ENCODE data around the gene ATRIP.
"Not testable (repeated sequence)": the region's sequence is repeated elsewhere in the genome, so short reads cannot be mapped to it uniquely, and the experiment has no call there.

Gene ATRIP

GRCh38 chr3:48446425-48447193, at the start of gene ATRIP:
Gene ATRIP (plus strand): TSS chr3:48446737. CDS start chr3:48446846, 109 bp downstream.
- peak; percentile 34 for DNase-seq (ENCODE audit: low read depth, low spot score)

GRCh38 chr3:48397767-48398681, 48.5 kb upstream of the ATRIP start:
- H3K27ac ChIP-seq: no peak overlapping the region
- DNase-seq (ENCODE audit: low read depth, low spot score): no peak

More at GRCh38 chr3:48446425-48447193, at the start of gene ATRIP:
- peak within 1 kb of the TSS; percentile 72 for H3K27ac ChIP-seq

- no peak overlapping the region for H3K27ac ChIP-seq
- DNase-seq (ENCODE audit: low read depth, low spot score): no peak
These were observed 47.7 kb upstream of the ATRIP start for GRCh38 chr3:48398701-48399386.

GRCh38 chr3:48399387-48400172, 47.0 kb upstream of the ATRIP start:
- H3K27ac ChIP-seq: peak overlapping the region; percentile 29
- peak; percentile 29 for DNase-seq (ENCODE audit: low read depth, low spot score)

- peak; percentile 12 for DNase-seq (ENCODE audit: low read depth, low spot score)
- H3K27ac ChIP-seq: peak overlapping the region; percentile 76
These were observed 45.6 kb upstream of the ATRIP start for GRCh38 chr3:48400824-48401433.

- DNase-seq (ENCODE audit: low read depth, low spot score): not testable (repeated sequence)
These were observed 45.1 kb upstream of the ATRIP start for GRCh38 chr3:48401434-48401901.

GRCh38 chr3:48402281-48402732, 44.2 kb upstream of the ATRIP start:
- peak; percentile 56 for DNase-seq (ENCODE audit: low read depth, low spot score)
- peak overlapping the region; percentile 76 for H3K27ac ChIP-seq

More at GRCh38 chr3:48401434-48401901, 45.1 kb upstream of the ATRIP start:
- H3K27ac ChIP-seq: peak overlapping the region; percentile 76

GRCh38 chr3:48402907-48403306, 43.6 kb upstream of the ATRIP start:
- H3K27ac ChIP-seq: peak overlapping the region; percentile 76
- DNase-seq (ENCODE audit: low read depth, low spot score): no peak

GRCh38 chr3:48403533-48404439, 42.8 kb upstream of the ATRIP start:
- no peak for DNase-seq (ENCODE audit: low read depth, low spot score)

GRCh38 chr3:48404440-48405342, 41.8 kb upstream of the ATRIP start:
- DNase-seq (ENCODE audit: low read depth, low spot score): no peak
- H3K27ac ChIP-seq: no peak overlapping the region

More at GRCh38 chr3:48403533-48404439, 42.8 kb upstream of the ATRIP start:
- no peak overlapping the region for H3K27ac ChIP-seq

- no peak for DNase-seq (ENCODE audit: low read depth, low spot score)
- H3K27ac ChIP-seq: no peak overlapping the region
These were observed 41.1 kb upstream of the ATRIP start for GRCh38 chr3:48405343-48405881.

- no peak for DNase-seq (ENCODE audit: low read depth, low spot score)
- no peak overlapping the region for H3K27ac ChIP-seq
These were observed 40.6 kb upstream of the ATRIP start for GRCh38 chr3:48405971-48406370.

GRCh38 chr3:48406443-48407431, 39.8 kb upstream of the ATRIP start:
- H3K27ac ChIP-seq: no peak overlapping the region
- DNase-seq (ENCODE audit: low read depth, low spot score): no peak

- DNase-seq (ENCODE audit: low read depth, low spot score): no peak
- no peak overlapping the region for H3K27ac ChIP-seq
These were observed 38.9 kb upstream of the ATRIP start for GRCh38 chr3:48407542-48408099.

- no peak overlapping the region for H3K27ac ChIP-seq
- DNase-seq (ENCODE audit: low read depth, low spot score): no peak
These were observed 37.7 kb upstream of the ATRIP start for GRCh38 chr3:48408823-48409281.

All from epithelial cell of prostate (primary cell).